WTC11 (cell line): ENCODE data around the gene SCGB1A1. TPM values are rescaled to one million over a fixed set of nuclear protein-coding genes. Genes with fewer than 3 reads are reported as not detected.

Source experiments
- ATAC-seq: fragments of 200-7000 bp; cut with Tn5 transposase; 2 replicates; pipeline ENCODE4 v1.10.0; 2021; ENCODE audit warnings: mild to moderate bottlenecking, moderate library complexity
- CTCF ChIA-PET: fragments of 300-600 bp; sonication (Branson Sonifier 250); formaldehyde crosslinking; loops from one replicate; lab custom pipeline; 2021; ENCODE audit warnings: antibody characterized with exemption; lab: Charles Lee
- POLR2A ChIA-PET: fragments of 350-600 bp; sonication (Branson Sonifier 250); formaldehyde crosslinking; loops from one replicate; lab custom pipeline; 2021; ENCODE audit warnings: antibody characterized with exemption; lab: Charles Lee
- DNase-seq: peaks from one replicate; pipeline ENCODE4 v3.0.0; 2021; ENCODE audit warnings: low spot score
- H3K27ac Mint-ChIP-seq: 2 replicates; pipeline ENCODE4 v1.8.0; 2021; ENCODE audit warnings: mixed read lengths
- H3K27me3 Mint-ChIP-seq: 2 replicates; pipeline ENCODE4 v1.8.0; 2021; ENCODE audit warnings: low read depth, mild to moderate bottlenecking, moderate library complexity, mixed read lengths
- H3K36me3 Mint-ChIP-seq: 2 replicates; pipeline ENCODE4 v1.8.0; 2021; ENCODE audit warnings: mixed read lengths
- H3K4me1 Mint-ChIP-seq: 2 replicates; pipeline ENCODE4 v1.8.0; 2022; ENCODE audit warnings: mixed read lengths
- H3K4me3 Mint-ChIP-seq: 2 replicates; pipeline ENCODE4 v1.8.0; 2021; ENCODE audit warnings: mild to moderate bottlenecking, moderate library complexity, mixed read lengths
- H3K9me3 Mint-ChIP-seq: 2 replicates; pipeline ENCODE4 v1.8.0; 2021; ENCODE audit warnings: mixed read lengths
- CBFB ChIP-seq: sonication (generic); formaldehyde crosslinking; IDR thresholded peaks from 2 replicates; pipeline ENCODE4 v1.8.1; 2022; ENCODE audit warnings: mild to moderate bottlenecking, low read depth, missing genetic modification reagents
- CREB1 ChIP-seq: sonication (generic); formaldehyde crosslinking; IDR thresholded peaks from 2 replicates; pipeline ENCODE4 v1.8.0; 2023; ENCODE audit warnings: mild to moderate bottlenecking, missing genetic modification reagents
- FOXJ3 ChIP-seq: sonication (generic); formaldehyde crosslinking; IDR thresholded peaks from 2 replicates; pipeline ENCODE4 v1.9.0; 2021; ENCODE audit warnings: missing genetic modification reagents, mild to moderate bottlenecking, borderline replicate concordance
- FOXP4 ChIP-seq: sonication (generic); formaldehyde crosslinking; IDR thresholded peaks from 2 replicates; pipeline ENCODE4 v1.8.0; 2022; ENCODE audit warnings: mild to moderate bottlenecking, missing genetic modification reagents
- GRHL2 ChIP-seq: fragments of 250-450 bp; sonication (Bioruptor Pico); IDR thresholded peaks from 2 replicates; pipeline ENCODE4 v1.8.0; 2022; ENCODE audit warnings: mild to moderate bottlenecking, moderate library complexity; ENCODE audit not compliant: insufficient replicate concordance, severe bottlenecking
- GTF2I ChIP-seq: fragments of 250-450 bp; sonication (Bioruptor Pico); conservative IDR thresholded peaks from 2 replicates; pipeline ENCODE4 v1.4.0; 2021; ENCODE audit warnings: mild to moderate bottlenecking
- HMGXB4 ChIP-seq: sonication (generic); formaldehyde crosslinking; IDR thresholded peaks from 2 replicates; pipeline ENCODE4 v1.8.1; 2023; ENCODE audit warnings: mild to moderate bottlenecking, moderate library complexity, missing genetic modification reagents
- JAZF1 ChIP-seq: fragments of 250-450 bp; sonication (Bioruptor Pico); IDR thresholded peaks from 2 replicates; pipeline ENCODE4 v1.9.0; 2021; ENCODE audit warnings: moderate library complexity, mild to moderate bottlenecking, inconsistent platforms
- NFYB ChIP-seq: sonication (generic); formaldehyde crosslinking; conservative IDR thresholded peaks from 2 replicates; pipeline ENCODE4 v1.8.0; 2022; ENCODE audit warnings: low read depth, missing genetic modification reagents
- NR1H2 ChIP-seq: sonication (generic); formaldehyde crosslinking; IDR thresholded peaks from 2 replicates; pipeline ENCODE4 v1.9.0; 2021; ENCODE audit warnings: mild to moderate bottlenecking, moderate library complexity, missing genetic modification reagents
- NR2C2 ChIP-seq: sonication (generic); formaldehyde crosslinking; IDR thresholded peaks from 2 replicates; pipeline ENCODE4 v1.8.0; 2022; ENCODE audit warnings: mild to moderate bottlenecking, missing genetic modification reagents
- NR3C1 ChIP-seq: sonication (generic); formaldehyde crosslinking; conservative IDR thresholded peaks from 2 replicates; pipeline ENCODE4 v1.8.1; 2023; ENCODE audit warnings: low read depth, mild to moderate bottlenecking, missing genetic modification reagents
- PRDM15 ChIP-seq: sonication (generic); formaldehyde crosslinking; IDR thresholded peaks from 2 replicates; pipeline ENCODE4 v1.8.0; 2022; ENCODE audit warnings: missing genetic modification reagents
- RORB ChIP-seq: fragments of 250-450 bp; sonication (Bioruptor Pico); IDR thresholded peaks from 2 replicates; pipeline ENCODE4 v1.9.0; 2021; ENCODE audit warnings: mild to moderate bottlenecking
- SMAD3 ChIP-seq: sonication (generic); formaldehyde crosslinking; IDR thresholded peaks from 2 replicates; pipeline ENCODE4 v1.8.0; 2022; ENCODE audit warnings: missing genetic modification reagents, mild to moderate bottlenecking, borderline replicate concordance
- SOX15 ChIP-seq: fragments of 250-450 bp; sonication (Bioruptor Pico); IDR thresholded peaks from 2 replicates; pipeline ENCODE4 v1.9.0; 2021; ENCODE audit warnings: mild to moderate bottlenecking
- TEAD4 ChIP-seq: sonication (generic); formaldehyde crosslinking; IDR thresholded peaks from 2 replicates; pipeline ENCODE4 v1.8.0; 2022; ENCODE audit warnings: mild to moderate bottlenecking, missing genetic modification reagents
- ZBTB21 ChIP-seq: sonication (generic); formaldehyde crosslinking; IDR thresholded peaks from 2 replicates; pipeline ENCODE4 v1.8.1; 2023; ENCODE audit warnings: mild to moderate bottlenecking, missing genetic modification reagents, borderline replicate concordance
- ZMAT4 ChIP-seq: fragments of 250-450 bp; sonication (Bioruptor Pico); IDR thresholded peaks from 2 replicates; pipeline ENCODE4 v1.9.0; 2021; ENCODE audit warnings: mild to moderate bottlenecking
- ZNF138 ChIP-seq: sonication (generic); formaldehyde crosslinking; conservative IDR thresholded peaks from 2 replicates; pipeline ENCODE4 v1.8.1; 2022; ENCODE audit warnings: mild to moderate bottlenecking, moderate library complexity, missing genetic modification reagents
- ZNF396 ChIP-seq: fragments of 250-450 bp; sonication (Bioruptor Pico); IDR thresholded peaks from 2 replicates; pipeline ENCODE4 v1.8.0; 2021; ENCODE audit warnings: mild to moderate bottlenecking, moderate library complexity, borderline replicate concordance
- ZNF416 ChIP-seq: fragments of 250-450 bp; sonication (Bioruptor Pico); IDR thresholded peaks from 2 replicates; pipeline ENCODE4 v1.9.0; 2021; ENCODE audit warnings: mild to moderate bottlenecking, inconsistent platforms
- ZNF423 ChIP-seq: fragments of 250-450 bp; sonication (Bioruptor Pico); IDR thresholded peaks from 2 replicates; pipeline ENCODE4 v2.1.2; 2022; ENCODE audit warnings: mild to moderate bottlenecking, moderate library complexity
- ZNF425 ChIP-seq: fragments of 250-450 bp; sonication (Bioruptor Pico); conservative IDR thresholded peaks from 2 replicates; pipeline ENCODE4 v1.9.0; 2021; ENCODE audit warnings: mild to moderate bottlenecking
- ZNF671 ChIP-seq: fragments of 250-450 bp; sonication (Bioruptor Pico); IDR thresholded peaks from 2 replicates; pipeline ENCODE4 v1.8.0; 2021; ENCODE audit warnings: mild to moderate bottlenecking
- total RNA-seq: library from RNA; stranded (reverse); gene quantifications from 3 replicates; pipeline ENCODE4 v1.2.3, GENCODE V29; 2021

The SCGB1A1 gene
- total RNA-seq, 1 experiment from 2014 or later: 1.2 TPM

- TF ChIP-seq HMGXB4: no peak
Observed at GRCh38 chr11:62390722-62391121, 28.1 kb upstream of the SCGB1A1 start (continued).

- ATAC-seq (peak; percentile 68), DNase-seq (no peak)
- no peak overlapping the region for H3K27ac Mint-ChIP-seq
- POLR2A ChIA-PET: interaction anchor here (0.6 kb wide), 1 partner anchor 169 kb away, joined by 6 read pairs; no protein-coding TSS in a partner anchor
- H3K9me3 Mint-ChIP-seq: no peaks in the 10 kb centered on the region
- H3K36me3 Mint-ChIP-seq: no peaks in the 10 kb centered on the region
- peaks cover 15% of the 10 kb centered on the region for H3K4me1 Mint-ChIP-seq
- TF ChIP-seq GRHL2 (CRISPR knock-in tag) (no peak), ZNF396 (no peak), JAZF1 (no peak), RORB (CRISPR knock-in tag) (no peak), ZNF671 (no peak), ZBTB21 (no peak), GTF2I (no peak), NR3C1 (CRISPR knock-in tag) (no peak), SMAD3 (CRISPR knock-in tag) (no peak), NR1H2 (CRISPR knock-in tag) (no peak), ZNF138 (CRISPR knock-in tag) (no peak), ZNF423 (CRISPR knock-in tag) (no peak)
- CTCF ChIA-PET: interaction anchor here (1.3 to 5.9 kb wide), 5 partner anchors 9 to 153 kb away, joined by 4 to 279 read pairs (median 7); partner anchors contain the start of gene AHNAK
- H3K4me3 Mint-ChIP-seq: no peak overlapping the region
- H3K27me3 Mint-ChIP-seq: no peaks in the 10 kb centered on the region
Observed at GRCh38 chr11:62391642-62392425, 27.0 kb upstream of the SCGB1A1 start.

GRCh38 chr11:62392506-62392905 lies 26.3 kb upstream of the SCGB1A1 start:
- DNase-seq: no peak
- H3K4me3 Mint-ChIP-seq: no peak overlapping the region
- H3K27me3 Mint-ChIP-seq: no peaks in the 10 kb centered on the region
- H3K9me3 Mint-ChIP-seq: no peaks in the 10 kb centered on the region
- CTCF ChIA-PET: interaction anchor here (0.7 to 5.9 kb wide), 7 partner anchors 8 to 168 kb away, joined by 3 to 279 read pairs (median 7); partner anchors contain the start of gene AHNAK
- POLR2A ChIA-PET: interaction anchor here (0.5 kb wide), 1 partner anchor 280 kb away, joined by 3 read pairs; the partner anchor contains the start of gene LBHD1
- ATAC-seq: no peak
- no peak overlapping the region for H3K27ac Mint-ChIP-seq
- no peaks in the 10 kb centered on the region for H3K36me3 Mint-ChIP-seq
- peaks cover 15% of the 10 kb centered on the region for H3K4me1 Mint-ChIP-seq
- TF ChIP-seq CBFB (CRISPR knock-in tag) (no peak), SOX15 (CRISPR knock-in tag) (no peak), NR2C2 (CRISPR knock-in tag) (no peak), PRDM15 (CRISPR knock-in tag) (no peak), CREB1 (CRISPR knock-in tag) (no peak), ZNF425 (no peak), ZNF423 (CRISPR knock-in tag) (no peak), ZMAT4 (CRISPR knock-in tag) (no peak), FOXJ3 (CRISPR knock-in tag) (no peak), NFYB (CRISPR knock-in tag) (no peak), ZNF416 (CRISPR knock-in tag) (no peak), TEAD4 (CRISPR knock-in tag) (no peak), FOXP4 (CRISPR knock-in tag) (no peak)
